Osteoblast (primary cell): ENCODE data around the gene ARL14EPL. TPM values are rescaled to one million over a fixed set of nuclear protein-coding genes. Genes with fewer than 3 reads are reported as not detected.

Source experiments
- DNase-seq: peaks from one replicate; pipeline ENCODE4 v3.0.0; 2011; ENCODE audit warnings: low spot score, mixed read lengths; ENCODE audit not compliant: insufficient read length; ENCODE audit errors: missing footprints
- H2AFZ ChIP-seq: 2 replicates; pipeline ENCODE4 v1.6.0; 2011; ENCODE audit warnings: mild to moderate bottlenecking, low read length
- H3K27ac ChIP-seq: 2 replicates; pipeline ENCODE4 v1.5.1; 2011; ENCODE audit warnings: mild to moderate bottlenecking, low read depth, low read length, moderate library complexity
- H3K27me3 ChIP-seq: 2 replicates; pipeline ENCODE4 v1.6.0; 2012; ENCODE audit warnings: mild to moderate bottlenecking, control low read depth, inconsistent platforms, low read length, moderate library complexity; ENCODE audit not compliant: insufficient read depth
- H3K36me3 ChIP-seq: 2 replicates; pipeline ENCODE4 v1.5.1; 2011; ENCODE audit warnings: mild to moderate bottlenecking, low read length, control low read depth, moderate library complexity; ENCODE audit not compliant: insufficient read depth
- H3K4me1 ChIP-seq: 2 replicates; pipeline ENCODE4 v1.5.1; 2011; ENCODE audit warnings: mild to moderate bottlenecking, low read length, control low read depth, moderate library complexity; ENCODE audit not compliant: insufficient read depth
- H3K4me2 ChIP-seq: 2 replicates; pipeline ENCODE4 v1.6.0; 2011; ENCODE audit warnings: mild to moderate bottlenecking, low read length; ENCODE audit not compliant: insufficient read depth
- H3K4me3 ChIP-seq: fragments of 200-600 bp; sonication (generic); 3 replicates; pipeline ENCODE4 v1.5.1; 2012; ENCODE audit warnings: mild to moderate bottlenecking, low read length, inconsistent platforms; ENCODE audit not compliant: insufficient read depth
- H3K79me2 ChIP-seq: 2 replicates; pipeline ENCODE4 v1.6.0; 2012; ENCODE audit warnings: mild to moderate bottlenecking, low read length, control low read depth, inconsistent platforms; ENCODE audit not compliant: insufficient read depth
- H3K9me3 ChIP-seq: 2 replicates; pipeline ENCODE4 v1.5.1; 2011; ENCODE audit warnings: low read depth, low read length, control low read depth
- H4K20me1 ChIP-seq: 2 replicates; pipeline ENCODE4 v1.6.0; 2012; ENCODE audit warnings: mild to moderate bottlenecking, low read length, control low read depth; ENCODE audit not compliant: insufficient read depth
- total RNA-seq: library from RNA; depleted of rRNA; stranded (reverse); fragments of >200 nt; gene quantifications from 2 replicates; pipeline ENCODE4 v1.2.3, GENCODE V29; 2012
- TF ChIP-seq, protein P1 (sequence below): IDR thresholded peaks from 2 replicates; pipeline ENCODE4 v1.5.1; 2011; ENCODE audit warnings: mild to moderate bottlenecking, low read depth, low read length, moderate library complexity; ENCODE audit errors: extremely low read depth

ARL14EPL gene
- total RNA-seq, 1 donor: not detected

DNA sequence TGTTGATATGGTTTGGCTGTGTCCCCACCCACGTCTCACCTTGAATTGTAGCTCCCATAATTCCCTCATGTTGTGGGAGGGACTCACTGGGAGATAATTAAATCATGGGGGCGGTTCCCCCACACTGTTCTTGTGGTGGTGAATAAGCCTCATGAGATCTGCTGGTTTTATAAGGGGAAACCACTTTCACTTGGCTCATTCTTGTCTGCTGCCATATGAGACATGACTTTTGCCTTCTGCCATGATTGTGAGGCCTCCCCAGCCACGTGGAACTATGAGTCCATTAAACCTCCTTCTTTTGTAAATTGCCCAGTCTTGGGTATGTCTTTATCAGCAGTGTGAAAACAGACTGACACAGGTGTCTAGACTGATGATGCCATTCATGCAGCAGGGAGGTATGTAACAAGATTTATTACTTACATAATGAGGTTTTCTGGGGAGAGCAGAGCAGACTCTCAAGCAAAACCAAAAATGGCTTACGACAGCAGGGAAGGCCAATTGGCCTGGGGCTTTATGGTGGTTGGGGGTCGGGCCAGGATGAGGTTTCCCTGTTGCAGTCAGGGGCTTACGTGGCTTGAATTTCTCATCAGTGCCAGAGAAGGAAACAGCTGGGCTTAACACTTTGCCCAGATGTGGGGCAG, 43.0 kb downstream of the ARL14EPL start:
- Histone ChIP-seq H3K4me1 (no peaks in the 10 kb centered on the region), H3K79me2 (no peaks in the 10 kb centered on the region), H3K36me3 (no peaks in the 10 kb centered on the region), H3K4me3 (no peak overlapping the region), H2AFZ (peak overlapping the region; percentile 20), H3K27me3 (peaks cover 8% of the 10 kb centered on the region), H4K20me1 (no peaks in the 10 kb centered on the region), H3K4me2 (no peak overlapping the region), H3K27ac (no peak overlapping the region), H3K9me3 (no peaks in the 10 kb centered on the region)
- no peak for DNase-seq
- TF ChIP-seq, protein P1, sequence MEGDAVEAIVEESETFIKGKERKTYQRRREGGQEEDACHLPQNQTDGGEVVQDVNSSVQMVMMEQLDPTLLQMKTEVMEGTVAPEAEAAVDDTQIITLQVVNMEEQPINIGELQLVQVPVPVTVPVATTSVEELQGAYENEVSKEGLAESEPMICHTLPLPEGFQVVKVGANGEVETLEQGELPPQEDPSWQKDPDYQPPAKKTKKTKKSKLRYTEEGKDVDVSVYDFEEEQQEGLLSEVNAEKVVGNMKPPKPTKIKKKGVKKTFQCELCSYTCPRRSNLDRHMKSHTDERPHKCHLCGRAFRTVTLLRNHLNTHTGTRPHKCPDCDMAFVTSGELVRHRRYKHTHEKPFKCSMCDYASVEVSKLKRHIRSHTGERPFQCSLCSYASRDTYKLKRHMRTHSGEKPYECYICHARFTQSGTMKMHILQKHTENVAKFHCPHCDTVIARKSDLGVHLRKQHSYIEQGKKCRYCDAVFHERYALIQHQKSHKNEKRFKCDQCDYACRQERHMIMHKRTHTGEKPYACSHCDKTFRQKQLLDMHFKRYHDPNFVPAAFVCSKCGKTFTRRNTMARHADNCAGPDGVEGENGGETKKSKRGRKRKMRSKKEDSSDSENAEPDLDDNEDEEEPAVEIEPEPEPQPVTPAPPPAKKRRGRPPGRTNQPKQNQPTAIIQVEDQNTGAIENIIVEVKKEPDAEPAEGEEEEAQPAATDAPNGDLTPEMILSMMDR: no peak

DNA sequence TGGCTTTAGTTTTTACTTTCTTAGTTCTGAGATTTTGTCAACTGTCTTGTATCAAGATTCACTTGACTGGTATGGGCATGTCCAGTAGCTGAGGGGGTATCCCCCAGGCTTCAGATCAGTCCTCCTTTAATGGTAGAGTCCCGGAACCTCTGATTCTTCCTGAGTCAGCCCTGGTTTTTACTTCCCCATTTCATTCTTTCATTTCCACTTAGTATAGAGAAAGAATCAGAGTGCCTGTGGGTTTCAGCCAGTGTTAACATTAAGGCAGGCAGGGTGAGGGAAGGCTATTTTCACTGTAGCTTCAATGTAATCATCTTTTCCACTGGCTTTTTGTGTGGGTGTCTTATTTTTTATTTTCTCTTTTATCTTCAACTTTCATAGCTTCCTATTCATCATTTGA, 44.2 kb downstream of the ARL14EPL start:
- no peaks in the 10 kb centered on the region for H3K4me1 ChIP-seq
- H2AFZ ChIP-seq: no peak overlapping the region
- H3K36me3 ChIP-seq: no peaks in the 10 kb centered on the region
- H3K79me2 ChIP-seq: no peaks in the 10 kb centered on the region
- peak; percentile 65 for DNase-seq
- no peak overlapping the region for H3K27ac ChIP-seq
- TF ChIP-seq, protein P1: no peak
- no peaks in the 10 kb centered on the region for H3K9me3 ChIP-seq
- no peak overlapping the region for H3K4me3 ChIP-seq
- H3K27me3 ChIP-seq: peaks cover 8% of the 10 kb centered on the region
- no peak overlapping the region for H3K4me2 ChIP-seq
- H4K20me1 ChIP-seq: no peaks in the 10 kb centered on the region

DNA sequence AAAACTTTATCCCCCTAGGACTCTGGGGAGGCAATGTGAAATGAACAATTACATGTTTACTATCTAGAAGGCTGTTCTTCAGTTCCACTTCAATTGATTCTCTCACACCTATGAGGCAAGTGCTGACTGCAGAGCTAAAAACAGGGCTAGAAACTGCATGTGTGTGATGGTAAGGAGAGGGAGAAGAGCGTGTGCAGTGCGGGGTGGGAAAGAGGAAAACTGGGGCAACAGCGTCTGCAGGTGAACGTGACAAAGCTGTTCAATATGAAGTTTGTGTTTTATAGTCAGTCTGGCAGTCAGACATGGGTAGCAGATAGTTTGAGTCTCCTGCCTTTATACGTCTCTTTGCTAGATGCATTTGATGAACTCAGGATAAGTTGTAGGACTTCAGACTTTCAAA, 45.9 kb downstream of the ARL14EPL start:
- Histone ChIP-seq H3K27me3 (no peaks in the 10 kb centered on the region), H3K36me3 (no peaks in the 10 kb centered on the region), H4K20me1 (no peaks in the 10 kb centered on the region), H2AFZ (no peak overlapping the region), H3K9me3 (no peaks in the 10 kb centered on the region), H3K4me3 (no peak overlapping the region), H3K4me1 (no peaks in the 10 kb centered on the region), H3K4me2 (no peak overlapping the region), H3K79me2 (no peaks in the 10 kb centered on the region), H3K27ac (no peak overlapping the region)
- no peak for DNase-seq
- TF ChIP-seq, protein P1: no peak

DNA sequence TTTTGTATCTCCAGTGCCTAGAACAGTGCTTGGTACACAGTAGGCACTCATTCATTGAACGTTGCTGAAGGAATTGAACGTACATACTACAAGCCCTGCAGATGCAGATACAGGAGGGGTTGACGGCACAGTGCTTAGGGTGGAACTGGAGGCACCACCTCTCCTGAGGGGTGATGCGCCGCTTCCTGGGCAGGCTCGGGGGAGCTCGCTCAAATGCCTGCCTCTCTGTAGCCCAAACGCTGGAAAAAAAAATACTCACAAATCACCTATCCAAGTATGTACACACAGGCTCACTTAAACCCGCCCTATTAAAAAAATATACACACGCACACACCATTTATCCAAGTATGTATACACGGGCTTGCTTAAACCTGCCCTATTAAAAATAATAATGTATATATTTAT, 52.0 kb downstream of the ARL14EPL start:
- no peaks in the 10 kb centered on the region for H4K20me1 ChIP-seq
- TF ChIP-seq, protein P1: no peak
- H2AFZ ChIP-seq: peak overlapping the region; percentile 92
- no peaks in the 10 kb centered on the region for H3K9me3 ChIP-seq
- peak overlapping the region; percentile 85 for H3K4me2 ChIP-seq
- peak overlapping the region; percentile 60 for H3K27ac ChIP-seq
- H3K4me1 ChIP-seq: peaks cover 6% of the 10 kb centered on the region
- peak; percentile 73 for DNase-seq
- H3K27me3 ChIP-seq: no peaks in the 10 kb centered on the region
- peaks cover 30% of the 10 kb centered on the region for H3K79me2 ChIP-seq
- H3K36me3 ChIP-seq: no peaks in the 10 kb centered on the region
- H3K4me3 ChIP-seq: peak overlapping the region; percentile 78
